ENCODE data around the gene ACADS. TPM values are rescaled to one million over a fixed set of nuclear protein-coding genes. Genes with fewer than 3 reads are reported as not detected.

Gene ACADS
- total and polyA plus RNA-seq, 2 of the 8 experiments (the other 6 are each of a cell fraction or from before 2014, with no cell fraction given) = 4.9 to 7.5 TPM

- Histone ChIP-seq H3K23ac (ENCODE audit: insufficient read length) (no peak overlapping the region), H2AK5ac (ENCODE audit: low read depth, low read length) (no peak overlapping the region), H2BK20ac (ENCODE audit: low read length) (no peak overlapping the region), H3K36me3 (ENCODE audit: control insufficient read depth in 2 of 4, insufficient read depth in 4 of 4, low read length in 3 of 4) (peaks cover 28 to 80% (median 64%) of the 10 kb centered on the region in 4 experiments), H3K9me3 (ENCODE audit: insufficient read depth in 2 of 2, low read depth in 1 of 2, low read length in 1 of 2) (no peaks in the 10 kb centered on the region), H3K79me1 (ENCODE audit: low read depth, low read length) (peaks cover 10% of the 10 kb centered on the region; the same call in 1 of the 2 replicates), H3K27ac (ENCODE audit: low read depth, low read length) (no peak overlapping the region), H4K8ac (ENCODE audit: extremely low read depth, insufficient read depth, low read length) (no peak overlapping the region), H3K27me3 (replicated peaks in 1 of 4; ENCODE audit: control insufficient read depth in 3 of 4, extremely low read depth in 1 of 4, insufficient read depth in 3 of 4, low read length in 3 of 4) (no peaks in the 10 kb centered on the region), H3K18ac (ENCODE audit: extremely low read depth, low read length) (no peak overlapping the region), H2AFZ (ENCODE audit: low read length) (no peak overlapping the region), H4K20me1 (replicated peaks in 1 of 2; ENCODE audit: control insufficient read depth in 1 of 2, insufficient read depth in 2 of 2, low read length in 2 of 2) (peaks cover 3 to 5% of the 10 kb centered on the region in 2 experiments), H3K9ac (replicated peaks in 1 of 4; ENCODE audit: extremely low read depth in 1 of 4, low read depth in 3 of 4, low read length in 3 of 4) (no peak overlapping the region), H4K91ac (replicated peaks; ENCODE audit: insufficient read length, low read length) (no peak overlapping the region), H2BK5ac (ENCODE audit: low read depth, low read length) (no peak overlapping the region), H3K14ac (ENCODE audit: insufficient read length) (no peak overlapping the region), H2BK12ac (ENCODE audit: low read depth, low read length) (no peak overlapping the region), H3K4ac (replicated peaks; ENCODE audit: insufficient read length, low read depth, low read length) (no peak overlapping the region), H3K56ac (replicated peaks; ENCODE audit: insufficient read length, low read depth, low read length) (no peak overlapping the region), H3K23me2 (ENCODE audit: low read depth, low read length) (no peaks in the 10 kb centered on the region), H3K4me3 (ENCODE audit: extremely low read depth in 1 of 4, insufficient read depth in 2 of 4, low read depth in 3 of 4, low read length in 4 of 4) (no peak overlapping the region), H2BK15ac (ENCODE audit: low read length) (no peak overlapping the region), H3K4me1 (replicated peaks in 1 of 4; ENCODE audit: control insufficient read depth in 3 of 4, insufficient read depth in 4 of 4, low read length in 3 of 4) (peaks cover 3 to 18% (median 5%) of the 10 kb centered on the region in 4 experiments; a peak in 5 of 7 replicates), H3K79me2 (ENCODE audit: control insufficient read depth in 1 of 2, insufficient read depth in 2 of 2, low read length in 2 of 2) (peaks cover 2 to 34% of the 10 kb centered on the region in 2 experiments), H4K5ac (ENCODE audit: insufficient read length, low read depth, low read length) (no peak overlapping the region), H3K4me2 (ENCODE audit: insufficient read depth in 1 of 2, low read depth in 2 of 2, low read length in 2 of 2) (no peak overlapping the region), H2BK120ac (replicated peaks; ENCODE audit: low read depth, low read length) (no peak overlapping the region)
- DNase-seq (ENCODE audit: low read depth in 1 of 2, low spot score in 2 of 2) (no peak), FAIRE-seq (no peak)
- POLR2A ChIA-PET (ENCODE audit: partially characterized antibody) = interaction anchor here (0.6 to 6.6 kb wide), 5 partner anchors 8 to 55 kb away, joined by 3 to 42 read pairs (median 3); partner anchors contain the start of gene UNC119B
- CTCF ChIA-PET (ENCODE audit: partially characterized antibody) = interaction anchor here (1.6 to 1.9 kb wide), 3 partner anchors 10 to 51 kb away, joined by 5 to 11 read pairs (median 6); no protein-coding TSS in a partner anchor
- WGBS, 2 experiments (ENCODE audit: extremely low coverage in 1 of 2, insufficient coverage in 1 of 2, insufficient read length in 1 of 2, insufficient replicate concordance in 2 of 2, low coverage in 1 of 2, low lambda C conversion rate in 2 of 2, missing lambda C conversion rate in 1 of 2) = 100% methylated on average over 1 of the region's 1 CpG; no CpG with 5 or more reads in 1 of the 2 experiments
- TF ChIP-seq TCF12 (IDR thresholded peaks at IDR 0.05; ENCODE audit: low read depth, low read length) (no peak), GTF2F1 (IDR thresholded peaks at IDR 0.05; ENCODE audit: borderline replicate concordance, low read depth, low read length) (no peak), BRCA1 (IDR thresholded peaks at IDR 0.05; ENCODE audit: low read depth, low read length) (no peak), SIRT6 (IDR thresholded peaks at IDR 0.05; ENCODE audit: low read length) (no peak), CTBP2 (IDR thresholded peaks at IDR 0.05; ENCODE audit: borderline replicate concordance, insufficient read depth, insufficient read length, low read length) (no peak), MAFK (IDR thresholded peaks at IDR 0.05; ENCODE audit: low read depth, low read length) (no peak), CBX5 (IDR thresholded peaks at IDR 0.05; ENCODE audit: low read depth, low read length) (no peak), RAD21 (IDR thresholded peaks at IDR 0.05 in 1 of 2, conservative IDR thresholded peaks at IDR 0.05 in 1 of 2; ENCODE audit: low read depth in 2 of 2, low read length in 2 of 2) (no peak), YY1 (IDR thresholded peaks at IDR 0.05; ENCODE audit: low read depth, low read length) (no peak), CBX8 (IDR thresholded peaks at IDR 0.05; ENCODE audit: borderline replicate concordance, low read depth, low read length) (no peak), SIX5 (IDR thresholded peaks at IDR 0.05; ENCODE audit: low read depth, low read length) (no peak), SIN3A (conservative IDR thresholded peaks at IDR 0.05 in 1 of 2, IDR thresholded peaks at IDR 0.05 in 1 of 2; ENCODE audit: low read depth in 1 of 2, low read length in 2 of 2) (no peak), TBP (IDR thresholded peaks at IDR 0.05; ENCODE audit: low read depth, low read length) (no peak), BACH1 (IDR thresholded peaks at IDR 0.05; ENCODE audit: low read length) (no peak)
Measured at GRCh38 chr12:120697344-120697743, 28.3 kb upstream of the ACADS start.
